PC-3 (cell line): ENCODE results near the gene CHRNA9.

ENCODE experiments used
- EZH2phosphoT487 ChIP-seq: fragments of 300-600 bp; sonication (generic); IDR thresholded peaks from 2 replicates; pipeline ENCODE4 v1.6.1; 2018; ENCODE audit warnings: mild to moderate bottlenecking, antibody characterized with exemption, low read length, borderline replicate concordance
- TF ChIP-seq, protein P1 (sequence below): fragments of 300-600 bp; sonication (generic); conservative IDR thresholded peaks from 2 replicates; pipeline ENCODE4 v1.5.1; 2017; ENCODE audit warnings: antibody characterized with exemption, low read depth, mild to moderate bottlenecking, low read length

DNA sequence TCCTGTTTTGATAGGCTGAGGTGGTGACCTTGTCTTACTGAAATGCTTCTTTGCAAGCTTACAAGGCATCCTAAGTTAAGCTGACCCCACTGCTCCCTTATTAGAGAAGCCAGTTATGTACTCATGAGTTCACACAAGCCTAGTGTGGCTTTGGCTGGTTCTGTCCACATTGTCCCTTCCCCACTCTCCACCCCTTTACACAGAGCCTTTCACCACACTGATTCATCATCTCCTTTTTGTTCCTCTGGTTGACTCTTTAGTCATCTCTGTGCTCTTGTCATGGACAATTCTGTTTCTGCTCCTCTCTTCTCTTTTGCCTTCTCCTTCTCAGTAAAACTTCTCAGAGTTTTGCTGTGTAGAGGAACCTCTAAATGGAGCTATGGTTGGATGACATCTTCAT is 4.9 kb downstream of the CHRNA9 start:
- TF ChIP-seq, protein P1, sequence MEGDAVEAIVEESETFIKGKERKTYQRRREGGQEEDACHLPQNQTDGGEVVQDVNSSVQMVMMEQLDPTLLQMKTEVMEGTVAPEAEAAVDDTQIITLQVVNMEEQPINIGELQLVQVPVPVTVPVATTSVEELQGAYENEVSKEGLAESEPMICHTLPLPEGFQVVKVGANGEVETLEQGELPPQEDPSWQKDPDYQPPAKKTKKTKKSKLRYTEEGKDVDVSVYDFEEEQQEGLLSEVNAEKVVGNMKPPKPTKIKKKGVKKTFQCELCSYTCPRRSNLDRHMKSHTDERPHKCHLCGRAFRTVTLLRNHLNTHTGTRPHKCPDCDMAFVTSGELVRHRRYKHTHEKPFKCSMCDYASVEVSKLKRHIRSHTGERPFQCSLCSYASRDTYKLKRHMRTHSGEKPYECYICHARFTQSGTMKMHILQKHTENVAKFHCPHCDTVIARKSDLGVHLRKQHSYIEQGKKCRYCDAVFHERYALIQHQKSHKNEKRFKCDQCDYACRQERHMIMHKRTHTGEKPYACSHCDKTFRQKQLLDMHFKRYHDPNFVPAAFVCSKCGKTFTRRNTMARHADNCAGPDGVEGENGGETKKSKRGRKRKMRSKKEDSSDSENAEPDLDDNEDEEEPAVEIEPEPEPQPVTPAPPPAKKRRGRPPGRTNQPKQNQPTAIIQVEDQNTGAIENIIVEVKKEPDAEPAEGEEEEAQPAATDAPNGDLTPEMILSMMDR = no peak
- no peak for TF ChIP-seq EZH2phosphoT487
